ENCODE data around the gene PDP2.

Gene PDP2

GRCh38 chr16:66847533-66848067 is 32.7 kb upstream of the PDP2 start:
- no peak for TF ChIP-seq SIN3A (IDR thresholded peaks at IDR 0.05; ENCODE audit: borderline replicate concordance, insufficient read depth, low read length)
- no peak for TF ChIP-seq FOXP2 (optimal IDR thresholded peaks at IDR 0.05; ENCODE audit: borderline replicate concordance, extremely low read depth, extremely low read length, insufficient read depth)
- TF ChIP-seq REST (IDR thresholded peaks at IDR 0.05; ENCODE audit: insufficient read depth in 1 of 2, low read depth in 2 of 2, low read length in 2 of 2): no peak
- TF ChIP-seq POLR2AphosphoS5 (IDR thresholded peaks at IDR 0.05; ENCODE audit: low read depth, low read length): no peak
- no peak for TF ChIP-seq TAF1 (IDR thresholded peaks at IDR 0.05; ENCODE audit: borderline replicate concordance, insufficient read depth, low read length)

- TF ChIP-seq FOXP2 (optimal IDR thresholded peaks at IDR 0.05; ENCODE audit: borderline replicate concordance, extremely low read depth, extremely low read length, insufficient read depth): no peak
- TF ChIP-seq POLR2AphosphoS5 (IDR thresholded peaks at IDR 0.05; ENCODE audit: low read depth, low read length): no peak
- no peak for TF ChIP-seq SIN3A (IDR thresholded peaks at IDR 0.05; ENCODE audit: borderline replicate concordance, insufficient read depth, low read length)
- no peak for TF ChIP-seq TAF1 (IDR thresholded peaks at IDR 0.05; ENCODE audit: borderline replicate concordance, insufficient read depth, low read length)
- TF ChIP-seq REST (IDR thresholded peaks at IDR 0.05; ENCODE audit: insufficient read depth in 1 of 2, low read depth in 2 of 2, low read length in 2 of 2): no peak
Observed at GRCh38 chr16:66848172-66848571, 32.1 kb upstream of the PDP2 start.

GRCh38 chr16:66849021-66849420 is 31.3 kb upstream of the PDP2 start:
- TF ChIP-seq FOXP2 (optimal IDR thresholded peaks at IDR 0.05; ENCODE audit: borderline replicate concordance, extremely low read depth, extremely low read length, insufficient read depth) (no peak), SIN3A (IDR thresholded peaks at IDR 0.05; ENCODE audit: borderline replicate concordance, insufficient read depth, low read length) (no peak), TAF1 (IDR thresholded peaks at IDR 0.05; ENCODE audit: borderline replicate concordance, insufficient read depth, low read length) (no peak), POLR2AphosphoS5 (IDR thresholded peaks at IDR 0.05; ENCODE audit: low read depth, low read length) (no peak), REST (IDR thresholded peaks at IDR 0.05; ENCODE audit: insufficient read depth in 1 of 2, low read depth in 2 of 2, low read length in 2 of 2) (no peak)

DNA sequence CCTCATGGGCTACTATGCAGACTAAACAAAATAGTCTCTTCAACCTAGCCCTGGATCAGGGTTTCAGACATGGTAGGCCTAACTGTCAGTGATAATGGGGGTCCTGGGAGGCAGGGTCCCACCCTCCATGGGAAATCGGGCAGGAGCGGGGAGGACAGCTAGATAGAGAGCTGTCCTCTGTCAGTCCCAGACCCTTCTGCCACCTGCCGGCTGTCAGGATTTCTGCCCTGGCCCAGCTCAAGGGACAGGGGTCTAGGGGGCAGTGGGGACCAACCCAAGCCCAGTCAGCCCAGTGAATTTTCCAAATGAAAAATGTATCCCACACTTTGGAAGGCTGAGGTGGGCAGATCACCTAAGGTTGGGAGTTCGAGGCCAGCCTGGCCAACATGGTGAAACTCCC is 30.8 kb upstream of the PDP2 start:
- TF ChIP-seq REST (IDR thresholded peaks at IDR 0.05; ENCODE audit: insufficient read depth in 1 of 2, low read depth in 2 of 2, low read length in 2 of 2) (no peak), POLR2AphosphoS5 (IDR thresholded peaks at IDR 0.05; ENCODE audit: low read depth, low read length) (no peak), FOXP2 (optimal IDR thresholded peaks at IDR 0.05; ENCODE audit: borderline replicate concordance, extremely low read depth, extremely low read length, insufficient read depth) (no peak), TAF1 (IDR thresholded peaks at IDR 0.05; ENCODE audit: borderline replicate concordance, insufficient read depth, low read length) (no peak), SIN3A (IDR thresholded peaks at IDR 0.05; ENCODE audit: borderline replicate concordance, insufficient read depth, low read length) (no peak)

Data from PFSK-1 (cell line).